RWPE1 (cell line): Measurements from ENCODE around the gene RNF151.

Experiments
- CTCF ChIA-PET: fragments of 350-600 bp; sonication (Branson Sonifier 250); formaldehyde crosslinking; extraction: SDS; loops from one replicate; lab custom pipeline; 2021; lab: Yijun Ruan, JAX
- POLR2A ChIA-PET: fragments of 400-600 bp; formaldehyde crosslinking; extraction: SDS; loops from one replicate; lab custom pipeline; 2020; ENCODE audit warnings: antibody characterized with exemption; ENCODE audit not compliant: low non-redundant PET; lab: Yijun Ruan, JAX
- DNase-seq: peaks from one replicate; pipeline ENCODE4 v3.0.0; 2012; ENCODE audit warnings: low spot score
- H3K27ac ChIP-seq: fragments of 450-650 bp; 2 replicates; pipeline ENCODE4 v1.5.1; 2017
- CTCF ChIP-seq: fragments of 450-650 bp; conservative IDR thresholded peaks from 2 replicates; pipeline ENCODE4 v1.5.1; 2017; ENCODE audit warnings: low read depth, mild to moderate bottlenecking

RNF151 gene

GRCh38 chr16:2003231-2003826 is 36.7 kb downstream of the RNF151 start:
- POLR2A ChIA-PET: interaction anchor here (0.8 kb wide), 1 partner anchor 10 kb away, joined by 4 read pairs; no protein-coding TSS in a partner anchor
- no peak for TF ChIP-seq CTCF
- peak overlapping the region; percentile 98 for H3K27ac ChIP-seq
- no peak for DNase-seq
- CTCF ChIA-PET: interaction anchor here (0.5 to 2.5 kb wide), 7 partner anchors 21 to 237 kb away, joined by 3 to 17 read pairs (median 4); no protein-coding TSS in a partner anchor

- CTCF ChIA-PET: interaction anchor here (0.5 to 2.5 kb wide), 12 partner anchors 21 to 202 kb away, joined by 3 to 17 read pairs (median 4); no protein-coding TSS in a partner anchor
- POLR2A ChIA-PET: no interaction called here
- TF ChIP-seq CTCF: peak; percentile 88
- H3K27ac ChIP-seq: peak overlapping the region; percentile 98
- DNase-seq: peak; percentile 59
Observed at GRCh38 chr16:2003827-2004641, 37.4 kb downstream of the RNF151 start.

- ChIA-PET POLR2A (interaction anchor here (0.7 kb wide), 1 partner anchor 12 kb away, joined by 3 read pairs; no protein-coding TSS in a partner anchor), CTCF (interaction anchor here (0.6 to 2.5 kb wide), 4 partner anchors 136 to 202 kb away, joined by 3 to 17 read pairs (median 4); no protein-coding TSS in a partner anchor)
- no peak for TF ChIP-seq CTCF
- H3K27ac ChIP-seq: peak overlapping the region; percentile 98
- no peak for DNase-seq
Observed at GRCh38 chr16:2004795-2005517, 38.3 kb downstream of the RNF151 start.

GRCh38 chr16:2005646-2006045 is 39.0 kb downstream of the RNF151 start:
- CTCF ChIA-PET: interaction anchor here (0.5 to 2.5 kb wide), 2 partner anchors 135 to 163 kb away, joined by 3 to 17 read pairs; no protein-coding TSS in a partner anchor
- peak overlapping the region; percentile 98 for H3K27ac ChIP-seq
- TF ChIP-seq CTCF: no peak
- DNase-seq: no peak
- POLR2A ChIA-PET: no interaction called here

GRCh38 chr16:2006317-2006716 is 39.7 kb downstream of the RNF151 start:
- DNase-seq: no peak
- no peak for TF ChIP-seq CTCF
- H3K27ac ChIP-seq: peak overlapping the region; percentile 98
- CTCF ChIA-PET: no interaction called here
- POLR2A ChIA-PET: no interaction called here
